A204.1 (cell line): ENCODE data around the gene FCRL1.

ENCODE experiments used
- FAIRE-seq: peaks from 2 replicates; lab custom pipeline; 2012; peaks lifted over from hg19 to GRCh38; lab: Jason Lieb, UNC

FCRL1 gene, protein sequence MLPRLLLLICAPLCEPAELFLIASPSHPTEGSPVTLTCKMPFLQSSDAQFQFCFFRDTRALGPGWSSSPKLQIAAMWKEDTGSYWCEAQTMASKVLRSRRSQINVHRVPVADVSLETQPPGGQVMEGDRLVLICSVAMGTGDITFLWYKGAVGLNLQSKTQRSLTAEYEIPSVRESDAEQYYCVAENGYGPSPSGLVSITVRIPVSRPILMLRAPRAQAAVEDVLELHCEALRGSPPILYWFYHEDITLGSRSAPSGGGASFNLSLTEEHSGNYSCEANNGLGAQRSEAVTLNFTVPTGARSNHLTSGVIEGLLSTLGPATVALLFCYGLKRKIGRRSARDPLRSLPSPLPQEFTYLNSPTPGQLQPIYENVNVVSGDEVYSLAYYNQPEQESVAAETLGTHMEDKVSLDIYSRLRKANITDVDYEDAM

DNA sequence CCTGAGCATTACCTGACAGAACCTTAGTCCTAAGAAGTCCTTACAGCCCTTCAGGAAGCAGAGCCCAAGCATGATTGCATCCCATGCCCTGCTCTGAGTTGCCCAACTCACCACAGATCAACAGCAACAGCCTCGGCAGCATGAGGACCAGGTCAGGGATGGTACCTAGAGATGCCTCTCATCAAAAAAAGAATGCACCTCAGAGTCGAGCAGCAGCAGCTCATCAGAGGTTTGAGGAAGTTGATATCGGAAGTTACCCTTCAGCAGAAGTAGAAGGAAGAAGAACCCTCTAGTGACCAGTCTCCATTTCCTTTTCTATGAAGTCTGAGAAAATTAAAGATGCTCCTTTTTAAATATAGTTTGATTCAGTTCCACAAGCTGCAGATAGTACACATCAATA, at the start of gene FCRL1:
FCRL1 (minus strand) TSS at position 225 of the 400 bp plus-strand sequence; CDS start at position 142, 83 bp downstream.
- no peak for FAIRE-seq

DNA sequence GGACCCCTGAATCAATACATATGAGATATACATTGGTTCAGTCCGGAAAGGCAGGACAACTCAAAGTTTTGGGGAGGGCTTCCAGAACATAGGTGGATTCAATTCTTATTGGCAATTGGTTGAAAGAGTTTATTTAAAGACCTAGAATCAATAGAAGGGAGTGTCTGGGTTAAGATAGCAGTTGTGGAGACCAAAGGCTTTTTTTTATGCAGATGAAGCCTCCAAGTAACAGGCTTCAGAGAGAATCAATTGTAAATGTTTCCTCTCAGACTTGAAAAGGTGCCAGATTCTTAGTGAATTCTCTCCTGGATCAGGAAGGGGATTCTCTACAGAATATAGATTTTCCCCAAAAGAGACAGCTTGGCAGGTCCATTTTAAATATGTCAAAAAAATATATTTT, 48.7 kb upstream of the FCRL1 start:
- FAIRE-seq: no peak

DNA sequence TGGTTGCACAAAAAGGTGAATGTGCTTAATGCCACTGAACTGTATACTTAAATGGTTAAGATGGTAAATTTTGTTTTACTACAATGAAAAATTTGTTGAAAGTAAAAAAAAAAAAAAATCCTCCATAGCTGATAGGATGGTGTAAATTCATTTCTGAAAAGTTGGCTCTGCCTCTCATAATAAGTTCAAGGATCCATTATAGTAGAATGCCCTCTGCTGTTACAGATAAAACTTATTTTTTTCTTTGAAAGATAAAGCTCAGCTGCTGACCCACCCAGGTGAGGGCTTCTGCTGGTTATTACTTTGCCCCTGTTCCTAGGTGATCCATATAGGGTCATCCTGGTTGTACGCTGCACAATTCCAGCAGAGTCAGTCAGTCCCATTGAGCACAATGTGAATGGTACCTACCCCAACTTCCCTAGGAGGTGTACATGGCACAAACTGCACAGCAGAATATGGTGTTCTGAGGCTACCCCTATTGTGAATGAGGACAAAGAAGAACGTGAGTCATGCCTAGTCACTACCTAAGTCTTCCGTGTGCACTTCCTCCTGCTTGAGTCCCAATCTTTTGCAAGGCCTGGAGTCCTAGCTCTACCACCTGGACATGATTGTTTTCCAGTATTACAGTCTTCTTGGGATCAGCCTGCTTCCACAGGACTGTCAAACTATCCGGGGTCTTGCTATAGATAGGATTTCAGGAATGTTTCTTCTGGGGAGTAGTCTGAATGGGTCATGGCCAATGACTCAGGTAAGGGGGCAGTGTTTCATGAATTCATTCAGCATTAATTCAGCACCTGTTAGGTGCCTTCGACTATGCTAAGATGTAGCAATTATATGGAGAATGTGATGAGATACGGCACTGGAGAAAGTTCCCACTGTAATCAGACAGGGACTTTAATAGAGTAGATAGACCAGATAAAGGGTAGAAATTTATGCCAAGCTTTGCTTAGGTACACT, 42.5 kb upstream of the FCRL1 start:
- no peak for FAIRE-seq

DNA sequence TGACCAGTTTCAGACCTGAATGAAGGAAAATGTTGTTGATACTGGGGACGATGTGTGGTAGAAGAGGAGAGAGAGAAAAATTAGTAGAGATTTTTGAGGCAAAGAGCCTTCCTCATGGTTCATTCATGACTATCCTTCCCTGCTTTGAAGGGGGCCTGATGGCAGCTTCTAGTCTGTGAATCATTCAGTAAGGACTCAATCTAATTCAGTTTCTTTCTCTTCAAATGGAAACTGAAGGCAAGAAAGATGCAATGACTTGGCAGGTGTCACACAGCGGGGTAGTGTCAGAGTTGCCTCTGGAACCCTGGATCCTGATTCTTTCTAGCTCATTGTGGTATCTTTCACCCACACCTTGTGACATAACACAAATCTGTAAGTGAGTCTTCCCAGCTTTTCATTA, 36.6 kb upstream of the FCRL1 start:
- no peak for FAIRE-seq

DNA sequence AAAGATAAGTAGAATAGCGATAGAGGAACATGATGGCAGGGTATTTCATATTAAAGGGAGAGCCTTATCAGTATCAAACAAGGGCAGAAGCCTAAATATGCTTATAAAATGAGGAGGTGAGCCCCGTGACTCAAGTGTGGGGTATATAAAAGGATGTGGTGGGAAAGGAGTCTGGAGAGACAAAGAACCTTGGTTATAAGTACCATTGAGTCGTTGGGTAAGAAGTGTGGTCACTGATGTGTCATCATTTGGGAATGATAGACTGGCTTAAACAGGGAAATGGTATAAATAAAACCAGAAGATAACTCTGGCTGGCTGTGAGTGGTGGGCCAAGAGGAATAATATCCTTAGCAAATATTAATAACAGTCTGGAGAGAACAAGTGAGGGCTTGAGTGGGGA, 32.6 kb upstream of the FCRL1 start:
- FAIRE-seq: no peak

DNA sequence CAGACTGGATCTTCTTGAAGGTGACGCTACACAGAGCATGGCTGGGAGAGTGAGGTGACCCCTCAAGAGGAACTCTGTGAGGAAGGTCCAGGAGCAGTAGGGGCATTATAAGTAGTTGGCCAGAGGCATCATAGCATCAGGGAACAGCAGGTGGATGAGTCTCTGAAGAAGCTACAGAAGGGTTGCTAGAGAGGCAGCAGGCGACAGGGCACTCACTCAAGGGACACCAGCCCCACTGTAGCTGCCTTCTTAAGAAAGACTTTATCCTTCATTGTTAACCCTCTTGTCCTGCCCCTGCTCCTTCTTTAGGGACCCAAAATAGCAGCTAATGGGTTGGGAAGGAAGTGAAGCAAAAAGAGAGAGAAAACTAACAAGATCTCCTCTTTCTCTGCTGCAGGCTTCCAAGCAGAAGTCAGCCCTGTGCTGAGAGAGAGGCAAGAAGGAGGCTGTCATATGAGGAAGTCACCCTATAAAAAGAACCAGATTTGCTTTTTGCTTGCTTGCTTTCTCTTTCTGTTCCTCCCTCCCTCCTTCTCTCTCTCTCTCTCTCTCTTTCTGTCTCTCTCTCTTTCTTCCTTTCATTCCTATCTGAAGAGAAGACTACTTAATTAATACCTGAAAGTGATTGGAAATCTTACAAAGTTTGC, 29.4 kb upstream of the FCRL1 start:
- no peak for FAIRE-seq

DNA sequence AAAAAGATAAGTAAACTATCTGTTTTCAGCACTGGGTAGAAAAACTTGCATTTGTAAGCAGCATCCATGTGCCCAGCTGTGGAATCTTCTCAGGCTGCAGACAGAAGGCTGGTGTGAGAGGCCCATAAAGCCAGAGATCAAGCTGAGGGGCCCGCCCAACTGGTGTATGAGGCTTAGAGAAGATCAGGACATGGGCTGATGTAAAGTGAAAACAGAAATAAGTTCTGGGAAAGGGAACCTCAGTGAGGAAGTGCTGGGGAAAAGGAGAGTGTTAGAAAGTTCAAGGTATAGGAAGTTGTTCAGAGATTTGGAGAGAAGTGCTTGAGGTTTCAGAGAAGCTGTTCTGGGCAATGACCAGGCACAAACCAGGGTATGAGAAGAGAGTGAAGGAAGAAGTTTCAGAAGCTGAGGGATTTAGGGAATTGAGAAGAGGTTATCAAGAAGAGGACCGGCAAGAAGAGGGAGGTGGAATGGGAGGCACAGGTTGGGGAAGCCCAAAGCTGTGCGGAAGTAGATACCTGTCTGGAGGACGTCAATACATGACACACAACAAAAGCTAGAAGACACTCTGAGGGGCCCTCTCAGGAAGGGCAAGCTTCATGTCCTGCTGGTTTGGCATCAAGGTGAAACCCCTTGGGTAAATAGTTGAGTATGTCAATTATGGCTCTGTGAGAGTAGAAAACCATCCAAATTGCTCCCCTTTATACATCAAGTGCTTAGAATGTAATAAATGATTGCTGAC, 24.3 kb upstream of the FCRL1 start:
- no peak for FAIRE-seq

DNA sequence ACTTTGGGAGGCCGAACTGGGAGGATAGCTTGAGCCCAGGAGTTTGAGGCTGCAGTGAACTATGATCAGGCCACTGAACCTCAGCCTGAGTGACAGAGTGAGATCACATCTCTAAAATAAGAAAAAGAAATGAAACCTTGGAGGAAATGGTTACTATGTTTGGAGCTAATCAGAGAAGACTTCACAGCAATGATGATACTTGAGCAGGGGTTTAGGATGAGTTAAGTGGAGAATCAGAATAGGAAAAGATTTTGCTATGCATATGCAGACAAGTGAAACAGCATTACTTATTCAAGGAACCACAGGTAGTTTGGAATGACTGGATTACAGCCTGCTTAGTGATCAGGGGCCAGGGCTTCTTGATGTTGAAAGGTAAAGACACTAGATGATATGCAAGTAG, 23.0 kb upstream of the FCRL1 start:
- no peak for FAIRE-seq

DNA sequence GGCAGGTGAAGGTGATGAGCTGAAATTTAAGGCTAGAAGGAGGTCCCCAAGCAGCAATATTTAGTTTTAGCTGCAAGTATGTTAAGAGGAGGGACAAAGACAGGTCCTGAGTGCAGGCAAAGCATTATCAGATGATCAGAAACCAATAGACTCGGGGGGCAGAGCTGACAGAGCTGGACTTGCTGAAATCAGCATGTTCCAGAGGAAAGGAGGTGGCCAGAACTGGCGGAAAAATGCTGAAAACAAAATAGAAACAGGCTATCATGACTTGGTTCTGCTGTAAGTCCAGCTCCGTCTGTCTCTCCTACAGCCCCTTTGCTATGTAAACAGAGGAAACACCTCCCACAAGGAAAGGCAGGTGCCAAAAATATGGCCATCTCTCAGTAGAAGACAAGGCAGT, 21.8 kb upstream of the FCRL1 start, which contains the start of gene CD5L:
CD5L (minus strand) TSS at position 101 of the 400 bp plus-strand sequence. CDS start 107 bp downstream, outside the sequence.
- no peak for FAIRE-seq

DNA sequence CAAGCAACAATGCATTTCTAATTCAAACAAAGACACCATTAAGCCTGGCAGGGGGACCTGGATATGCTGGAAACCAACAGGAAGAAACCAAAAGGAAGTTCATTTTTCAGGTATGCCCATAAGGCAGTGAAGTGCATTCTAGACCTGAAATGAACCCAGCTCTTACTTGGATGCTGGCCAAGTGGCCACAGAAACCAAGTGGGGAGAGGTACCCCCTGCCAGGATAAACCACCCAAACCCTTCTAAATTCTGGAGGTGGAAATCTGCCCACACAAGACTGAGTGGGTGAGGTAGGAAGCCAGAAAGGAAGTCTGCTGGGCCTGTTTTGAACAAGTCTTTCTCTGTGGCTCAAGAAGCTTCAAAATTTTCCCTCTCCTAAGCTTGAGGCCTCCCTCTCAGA, 19.0 kb upstream of the FCRL1 start:
- no peak for FAIRE-seq

DNA sequence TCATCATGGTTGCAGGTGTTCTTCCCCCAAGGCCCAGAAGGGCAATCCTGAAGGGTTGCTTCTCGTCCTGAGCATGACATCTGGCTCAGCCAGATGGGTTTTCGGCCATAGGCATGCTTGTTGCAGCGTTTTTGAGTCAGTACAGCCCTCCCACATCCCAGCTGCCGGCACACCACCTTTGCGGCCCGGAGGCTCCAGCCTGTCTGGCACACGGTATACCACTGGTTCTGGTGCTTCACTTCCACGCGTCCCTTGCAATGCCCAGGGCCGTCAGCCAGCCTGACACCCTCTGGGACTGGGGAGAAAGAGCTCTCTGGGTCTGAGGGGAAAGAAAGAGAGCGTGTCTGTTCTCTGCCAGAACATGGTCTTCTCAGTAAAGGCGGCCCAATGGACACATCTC, 14.5 kb upstream of the FCRL1 start:
- no peak for FAIRE-seq

DNA sequence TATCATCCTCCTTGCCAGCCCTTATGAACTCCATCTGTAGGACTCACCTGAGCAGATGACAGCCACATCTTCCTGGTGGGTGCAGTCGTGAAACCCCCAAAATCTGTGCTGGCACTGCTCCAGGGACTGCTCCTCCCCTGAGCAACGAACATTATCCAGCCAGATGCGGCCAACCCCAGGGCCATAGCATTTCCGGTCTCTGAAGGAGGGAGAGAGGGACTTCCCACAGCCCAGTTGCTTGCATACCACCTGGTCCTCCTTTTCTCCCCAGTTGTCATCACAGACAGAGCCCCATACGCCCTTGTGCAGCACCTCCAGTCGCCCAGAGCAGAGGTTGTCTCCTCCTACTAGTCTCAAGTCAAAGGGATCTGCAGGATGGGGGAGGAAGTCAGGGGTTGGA, 13.2 kb upstream of the FCRL1 start:
- FAIRE-seq: no peak

DNA sequence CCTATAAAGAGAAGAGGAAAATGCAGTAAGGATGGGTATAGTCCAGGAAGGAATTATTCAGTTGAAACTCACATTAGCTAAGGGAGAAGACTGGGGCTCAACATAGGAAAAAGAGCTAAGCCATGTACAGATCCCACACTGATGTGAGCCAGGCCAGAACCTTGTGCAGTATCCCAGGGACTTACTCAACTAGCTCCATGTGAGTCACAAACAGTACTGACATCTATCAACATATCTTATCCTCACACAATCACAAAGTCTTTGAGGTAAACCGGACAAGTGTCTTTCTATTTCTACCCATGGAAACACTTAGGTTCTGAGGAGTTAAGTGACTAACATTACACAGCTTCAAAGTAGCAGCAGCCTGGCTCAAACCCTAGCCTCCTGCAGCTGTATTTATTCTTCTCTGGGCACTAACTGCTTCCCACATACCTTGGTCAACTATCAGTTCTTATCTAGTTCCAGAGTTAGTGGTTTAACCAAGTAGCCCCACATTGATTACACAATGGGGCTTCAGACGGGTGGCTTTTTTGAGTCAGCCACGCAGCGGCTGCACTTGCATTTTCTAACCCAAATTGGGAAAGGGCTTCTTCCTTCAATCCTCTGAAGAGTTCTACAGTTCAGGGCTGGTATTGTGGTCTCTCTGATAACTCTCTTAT, 12.2 kb upstream of the FCRL1 start:
- no peak for FAIRE-seq

DNA sequence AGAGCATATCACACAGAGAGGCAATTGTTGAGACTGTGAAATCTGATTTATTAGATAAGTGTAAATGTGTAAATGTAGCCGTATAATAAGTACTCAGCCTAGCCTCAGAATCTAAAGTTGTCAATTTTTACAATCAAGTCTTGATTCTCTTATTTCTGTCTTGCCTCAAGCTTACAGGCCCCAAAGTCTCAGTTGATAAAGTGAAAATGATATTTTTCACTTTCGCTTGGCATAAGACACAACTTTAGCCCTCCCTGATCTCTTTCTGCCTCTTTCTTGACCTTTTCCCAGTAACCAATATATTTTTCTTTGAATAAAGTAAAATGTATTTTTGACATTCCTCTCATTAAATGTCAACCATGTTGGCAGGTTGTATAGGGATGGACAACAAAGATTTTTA, 11.0 kb upstream of the FCRL1 start:
- no peak for FAIRE-seq

DNA sequence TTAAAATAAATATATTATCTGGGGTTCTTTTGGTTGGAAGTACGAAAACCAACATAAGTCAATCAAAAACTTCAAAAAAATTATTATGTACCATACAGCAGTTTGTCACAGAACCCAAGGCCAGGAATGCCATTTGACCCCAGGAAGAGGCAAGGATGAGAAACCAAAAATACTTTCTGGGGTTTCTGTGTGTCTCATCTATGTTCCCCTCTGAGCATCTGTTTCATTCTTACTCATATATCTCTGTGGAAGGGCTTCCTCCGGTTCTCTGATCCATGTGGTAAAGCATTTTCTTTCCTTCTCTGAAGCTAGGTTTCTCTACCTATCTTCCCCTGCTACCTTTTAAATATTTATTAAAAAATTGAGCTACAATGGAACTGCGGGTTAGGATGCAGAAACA, 9.8 kb upstream of the FCRL1 start:
- FAIRE-seq: no peak

DNA sequence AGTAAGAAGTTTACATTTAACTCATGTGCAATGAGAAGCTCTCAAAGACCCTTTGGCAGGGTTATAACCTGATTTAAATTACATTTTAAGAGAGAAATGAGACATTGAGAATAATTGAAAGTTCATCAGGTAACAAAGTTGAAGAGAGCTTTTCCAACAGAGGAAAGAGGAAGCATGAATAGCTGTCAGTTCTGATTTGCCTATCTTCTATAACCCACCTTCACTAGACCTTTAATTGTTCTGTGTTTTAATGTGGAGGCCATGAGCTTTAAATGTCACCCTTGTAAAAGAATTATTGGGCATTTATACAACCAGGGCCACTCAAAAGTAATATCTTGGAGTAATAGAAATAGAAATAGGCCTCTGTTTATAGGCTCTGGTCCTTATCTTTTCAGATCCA, 9.3 kb upstream of the FCRL1 start:
- FAIRE-seq: no peak

DNA sequence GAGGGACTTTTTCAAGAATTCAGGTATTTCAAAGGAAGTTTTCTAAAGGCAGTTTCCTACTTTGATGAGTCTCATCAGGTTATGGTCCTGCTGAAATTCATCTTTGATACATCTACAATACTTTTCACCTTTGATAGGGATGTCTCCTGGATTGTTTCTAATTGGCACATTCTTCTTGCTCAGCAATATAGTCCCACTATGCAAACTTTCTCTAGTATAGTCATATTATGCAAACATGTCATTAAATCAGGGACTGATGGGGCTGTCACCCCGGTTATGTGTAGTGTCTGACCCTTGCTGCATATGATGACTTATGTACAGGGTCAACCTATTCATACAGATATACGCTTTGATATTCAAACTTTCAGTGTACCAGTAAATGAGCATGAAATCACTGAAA, 379 bp upstream of the FCRL1 start:
- no peak for FAIRE-seq

DNA sequence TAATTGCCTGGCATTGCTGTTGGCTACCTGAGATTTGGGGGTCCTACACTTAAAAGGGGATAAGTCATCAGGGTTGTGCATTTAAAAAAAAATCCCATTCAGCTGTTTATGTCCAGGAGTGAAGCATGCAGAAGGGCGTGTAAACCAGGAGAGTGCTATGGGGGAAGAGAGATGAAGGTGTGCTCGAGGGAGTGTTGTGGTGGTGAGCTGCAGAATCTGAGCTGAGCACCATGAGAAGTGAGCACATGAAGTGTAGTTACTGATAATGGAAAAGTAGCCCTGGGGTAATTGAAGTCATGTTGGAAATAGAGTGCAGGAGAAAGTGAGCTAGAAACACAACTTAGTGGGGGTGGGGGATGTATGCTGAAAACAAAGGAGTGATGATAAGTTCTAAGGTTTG, 705 bp downstream of the FCRL1 start:
- FAIRE-seq: no peak

DNA sequence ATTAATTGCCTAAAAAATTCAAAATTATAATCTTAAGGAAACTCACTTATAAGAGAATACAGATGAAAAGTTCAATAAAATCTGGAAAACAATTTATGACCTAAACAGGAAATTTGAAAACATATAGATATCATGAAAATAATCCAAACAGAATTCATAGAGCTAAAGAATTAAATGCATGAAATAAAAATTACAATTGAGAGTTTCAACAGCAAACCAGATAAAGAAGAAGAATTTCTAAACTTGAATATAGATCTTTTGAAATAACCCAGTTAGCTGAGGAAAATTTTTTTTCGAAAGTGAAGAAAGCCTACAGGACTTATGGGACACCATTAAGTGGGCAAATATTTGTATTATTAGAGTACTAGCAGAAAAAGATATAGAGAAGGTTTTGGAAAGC, 6.7 kb downstream of the FCRL1 start:
- peak; percentile 51 for FAIRE-seq

DNA sequence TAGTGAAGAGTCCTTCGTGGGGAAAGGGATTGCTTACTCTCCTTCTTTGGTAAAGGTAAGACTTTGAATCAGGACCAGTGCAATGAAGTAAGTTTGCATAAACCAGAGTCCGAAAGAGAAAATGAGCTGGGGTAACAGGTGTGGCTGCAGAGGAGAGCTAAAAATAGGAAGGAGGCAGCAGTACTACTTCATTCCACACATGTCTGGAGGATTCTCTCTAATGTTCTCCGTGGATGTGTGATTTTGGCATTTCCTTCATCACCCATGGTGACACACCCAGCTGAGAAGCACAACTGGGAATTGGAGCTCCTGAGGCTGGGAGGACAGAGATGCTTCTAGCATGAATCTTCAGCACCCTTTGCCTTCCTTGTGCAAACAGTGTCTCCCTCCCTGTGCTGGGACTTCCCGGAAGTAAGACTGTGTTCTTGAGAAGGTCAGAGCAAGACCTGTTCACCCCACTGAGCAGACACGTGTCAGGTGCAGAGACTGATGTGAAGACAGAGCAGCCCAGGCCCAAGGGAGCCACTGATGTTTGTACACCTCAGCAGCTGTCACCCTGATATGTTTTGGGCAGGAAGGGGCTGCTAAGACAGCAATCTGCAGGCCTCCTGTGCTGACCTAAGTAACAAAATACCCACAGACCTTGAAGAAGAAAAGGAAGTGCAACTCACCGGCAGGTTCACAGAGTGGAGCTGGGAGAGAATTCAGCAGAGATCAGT, 13.3 kb downstream of the FCRL1 start:
- FAIRE-seq: no peak

DNA sequence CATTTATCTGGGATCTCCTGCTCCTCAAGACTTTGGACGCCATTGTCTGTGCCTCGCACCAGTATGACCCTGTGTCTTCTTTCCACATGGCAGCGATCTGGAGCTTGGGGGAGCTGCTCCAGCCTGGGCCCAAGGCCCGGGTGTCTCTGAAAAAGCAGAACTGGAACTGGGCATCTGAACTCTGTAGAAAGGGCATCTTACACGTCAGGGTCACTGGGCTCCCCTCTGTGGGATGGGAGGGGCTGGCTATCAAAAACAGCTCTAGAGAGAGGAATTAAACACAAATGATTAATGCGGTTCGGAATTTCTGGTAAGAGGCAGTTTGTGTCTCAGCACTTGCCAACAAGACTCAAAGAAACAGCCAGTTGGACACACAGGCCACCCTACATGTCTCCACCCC, 16.1 kb downstream of the FCRL1 start:
- no peak for FAIRE-seq
